HCT116 (cell line): ENCODE results near the gene CHTOP.

Experiments
- EZH2 ChIP-seq: fragments of 200-600 bp; sonication (generic); IDR thresholded peaks from 2 replicates; pipeline ENCODE4 v1.6.1; 2017; ENCODE audit warnings: antibody characterized with exemption, mixed run types
- POLR2A ChIP-seq: IDR thresholded peaks from 2 replicates; pipeline ENCODE4 v1.7.0; 2011; ENCODE audit warnings: borderline replicate concordance; ENCODE audit not compliant: insufficient read depth, insufficient read length; ENCODE audit errors: extremely low read depth
- POLR2AphosphoS5 ChIP-seq: IDR thresholded peaks from 2 replicates; pipeline ENCODE4 v1.6.1; 2011; ENCODE audit warnings: mild to moderate bottlenecking, low read depth, low read length, moderate library complexity
- RAD21 ChIP-seq: IDR thresholded peaks from 2 replicates; pipeline ENCODE4 v1.6.1; 2012; ENCODE audit warnings: low read depth, mild to moderate bottlenecking
- SIN3A ChIP-seq: IDR thresholded peaks from 2 replicates; pipeline ENCODE4 v1.6.1; 2012; ENCODE audit warnings: low read depth
- YY1 ChIP-seq: IDR thresholded peaks from 2 replicates; pipeline ENCODE4 v1.6.1; 2011; ENCODE audit warnings: low read length, low read depth, moderate library complexity, mild to moderate bottlenecking; ENCODE audit not compliant: insufficient replicate concordance; ENCODE audit errors: extremely low read depth
- ZNF274 ChIP-seq: fragments of 200-500 bp; sonication (Bioruptor generic); IDR thresholded peaks from 2 replicates; pipeline ENCODE4 v1.6.1; 2014; ENCODE audit warnings: mild to moderate bottlenecking, low read depth, low read length, inconsistent platforms
- TF ChIP-seq, protein P1 (sequence below), 3 experiments: fragments of 200-600 bp in 1 of 3; sonication (generic) in 1 of 3; IDR thresholded peaks in 2 of 3; conservative IDR thresholded peaks in 1 of 3; 2 replicates each; pipeline ENCODE4 v1.5.1; 2012 to 2017; ENCODE audit warnings: low read depth in 2 of 3, low read length in 2 of 3, antibody characterized with exemption in 1 of 3, borderline replicate concordance in 1 of 3, control low read depth in 1 of 3, mild to moderate bottlenecking in 1 of 3, mixed read lengths in 1 of 3, mixed run types in 1 of 3, moderate library complexity in 1 of 3; ENCODE audit not compliant: insufficient read depth in 1 of 3
- TF ChIP-seq, protein P2 (sequence below): IDR thresholded peaks from 2 replicates; pipeline ENCODE4 v1.6.1; 2012; ENCODE audit warnings: low read depth

DNA sequence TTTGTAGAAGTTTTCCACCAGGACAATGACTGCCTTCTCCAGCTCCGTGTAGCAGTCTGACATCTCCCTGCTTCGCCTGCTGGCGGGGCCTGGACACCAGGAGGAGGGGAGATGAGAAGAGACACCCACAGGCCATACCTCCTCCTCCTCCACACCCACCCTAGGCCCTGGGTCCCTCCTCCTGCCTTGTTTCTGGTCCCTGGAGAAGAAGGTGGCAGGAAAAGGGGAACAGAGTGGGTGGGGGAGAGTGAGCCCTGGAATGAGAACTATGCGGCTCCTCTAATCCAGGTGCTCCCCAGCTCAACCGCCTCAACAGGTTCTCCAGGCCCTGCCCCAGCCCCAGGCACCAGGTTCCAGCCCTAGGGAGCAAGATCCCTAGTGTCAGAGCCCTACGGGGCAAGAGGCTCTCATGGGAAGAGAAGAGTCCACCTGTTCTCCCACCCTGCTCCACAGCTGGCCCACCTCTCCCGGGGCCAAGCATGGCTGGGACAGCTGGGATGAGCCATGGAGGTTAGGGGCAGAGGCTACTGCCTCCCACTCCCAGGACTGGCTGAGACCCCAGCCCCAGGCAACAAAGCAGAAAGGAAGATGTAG is 25.7 kb upstream of the CHTOP start:
- TF ChIP-seq SIN3A (no peak), RAD21 (no peak), POLR2AphosphoS5 (no peak), EZH2 (no peak), POLR2A (no peak), YY1 (no peak), ZNF274 (no peak)
- TF ChIP-seq, protein P1, sequence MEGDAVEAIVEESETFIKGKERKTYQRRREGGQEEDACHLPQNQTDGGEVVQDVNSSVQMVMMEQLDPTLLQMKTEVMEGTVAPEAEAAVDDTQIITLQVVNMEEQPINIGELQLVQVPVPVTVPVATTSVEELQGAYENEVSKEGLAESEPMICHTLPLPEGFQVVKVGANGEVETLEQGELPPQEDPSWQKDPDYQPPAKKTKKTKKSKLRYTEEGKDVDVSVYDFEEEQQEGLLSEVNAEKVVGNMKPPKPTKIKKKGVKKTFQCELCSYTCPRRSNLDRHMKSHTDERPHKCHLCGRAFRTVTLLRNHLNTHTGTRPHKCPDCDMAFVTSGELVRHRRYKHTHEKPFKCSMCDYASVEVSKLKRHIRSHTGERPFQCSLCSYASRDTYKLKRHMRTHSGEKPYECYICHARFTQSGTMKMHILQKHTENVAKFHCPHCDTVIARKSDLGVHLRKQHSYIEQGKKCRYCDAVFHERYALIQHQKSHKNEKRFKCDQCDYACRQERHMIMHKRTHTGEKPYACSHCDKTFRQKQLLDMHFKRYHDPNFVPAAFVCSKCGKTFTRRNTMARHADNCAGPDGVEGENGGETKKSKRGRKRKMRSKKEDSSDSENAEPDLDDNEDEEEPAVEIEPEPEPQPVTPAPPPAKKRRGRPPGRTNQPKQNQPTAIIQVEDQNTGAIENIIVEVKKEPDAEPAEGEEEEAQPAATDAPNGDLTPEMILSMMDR (IDR thresholded peaks at IDR 0.05 in 2 of 3, conservative IDR thresholded peaks at IDR 0.05 in 1 of 3; ENCODE audit: borderline replicate concordance in 1 of 3, insufficient read depth in 1 of 3, low read depth in 2 of 3, low read length in 2 of 3): no peak
- TF ChIP-seq, protein P2, sequence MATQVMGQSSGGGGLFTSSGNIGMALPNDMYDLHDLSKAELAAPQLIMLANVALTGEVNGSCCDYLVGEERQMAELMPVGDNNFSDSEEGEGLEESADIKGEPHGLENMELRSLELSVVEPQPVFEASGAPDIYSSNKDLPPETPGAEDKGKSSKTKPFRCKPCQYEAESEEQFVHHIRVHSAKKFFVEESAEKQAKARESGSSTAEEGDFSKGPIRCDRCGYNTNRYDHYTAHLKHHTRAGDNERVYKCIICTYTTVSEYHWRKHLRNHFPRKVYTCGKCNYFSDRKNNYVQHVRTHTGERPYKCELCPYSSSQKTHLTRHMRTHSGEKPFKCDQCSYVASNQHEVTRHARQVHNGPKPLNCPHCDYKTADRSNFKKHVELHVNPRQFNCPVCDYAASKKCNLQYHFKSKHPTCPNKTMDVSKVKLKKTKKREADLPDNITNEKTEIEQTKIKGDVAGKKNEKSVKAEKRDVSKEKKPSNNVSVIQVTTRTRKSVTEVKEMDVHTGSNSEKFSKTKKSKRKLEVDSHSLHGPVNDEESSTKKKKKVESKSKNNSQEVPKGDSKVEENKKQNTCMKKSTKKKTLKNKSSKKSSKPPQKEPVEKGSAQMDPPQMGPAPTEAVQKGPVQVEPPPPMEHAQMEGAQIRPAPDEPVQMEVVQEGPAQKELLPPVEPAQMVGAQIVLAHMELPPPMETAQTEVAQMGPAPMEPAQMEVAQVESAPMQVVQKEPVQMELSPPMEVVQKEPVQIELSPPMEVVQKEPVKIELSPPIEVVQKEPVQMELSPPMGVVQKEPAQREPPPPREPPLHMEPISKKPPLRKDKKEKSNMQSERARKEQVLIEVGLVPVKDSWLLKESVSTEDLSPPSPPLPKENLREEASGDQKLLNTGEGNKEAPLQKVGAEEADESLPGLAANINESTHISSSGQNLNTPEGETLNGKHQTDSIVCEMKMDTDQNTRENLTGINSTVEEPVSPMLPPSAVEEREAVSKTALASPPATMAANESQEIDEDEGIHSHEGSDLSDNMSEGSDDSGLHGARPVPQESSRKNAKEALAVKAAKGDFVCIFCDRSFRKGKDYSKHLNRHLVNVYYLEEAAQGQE: no peak
